Measurements from ENCODE around the gene MAFB. TPM values are rescaled to one million over a fixed set of nuclear protein-coding genes. Genes with fewer than 3 reads are reported as not detected.
A peak's percentile ranks its signal among the peaks of the same experiment; 100 is the strongest.

Gene MAFB
- polyA plus RNA-seq, 3 donors, result 113 to 161 (median 134) TPM

- H3K36me3 Mint-ChIP-seq, result peaks cover 0 to 5% of the 10 kb centered on the region in 2 donors
- peak overlapping the region in 1 of 3 experiments; percentile 43 for H3K4me3 ChIP-seq (replicated peaks in 1 of 3; ENCODE audit: low read depth in 2 of 3, low read length in 3 of 3)
- H2AFZ ChIP-seq (ENCODE audit: insufficient read depth, low read depth, low read length, poor library complexity, severe bottlenecking), result no peak overlapping the region
- peaks cover 38 to 46% (median 43%) of the 10 kb centered on the region in 3 donors for H3K27me3 Mint-ChIP-seq (ENCODE audit: low read depth in 3 of 3)
- peak overlapping the region in 1 of 2 donors; percentile 72 for H3K4me3 Mint-ChIP-seq
- H3K4me2 ChIP-seq (replicated peaks; ENCODE audit: extremely low read depth, low read length, poor library complexity, severe bottlenecking), result peak overlapping the region; percentile 46
- peaks cover 0 to 3% (median 0%) of the 10 kb centered on the region in 7 donors for H3K9me3 Mint-ChIP-seq
- no peaks in the 10 kb centered on the region for H3K36me3 ChIP-seq (replicated peaks in 1 of 2; ENCODE audit: control insufficient read depth in 1 of 2, insufficient read depth in 2 of 2, low read length in 2 of 2)
- no peaks in the 10 kb centered on the region for H3K9me3 ChIP-seq (replicated peaks in 1 of 2; ENCODE audit: control insufficient read depth in 1 of 2, insufficient read depth in 1 of 2, low read length in 2 of 2)
- peak in 1 of 3 donors; percentile 31 for DNase-seq
- H3K27ac Mint-ChIP-seq, result peak overlapping the region in 3 of 7 donors; percentile 61 to 75 (median 68)
- H3K9ac ChIP-seq (ENCODE audit: insufficient read depth, low read length, poor library complexity, severe bottlenecking), result no peak overlapping the region
- H3K79me2 ChIP-seq (ENCODE audit: insufficient read depth, low read length), result no peaks in the 10 kb centered on the region
- peaks cover 10 to 25% of the 10 kb centered on the region in 2 donors for H3K27me3 ChIP-seq (ENCODE audit: control insufficient read depth in 2 of 2, insufficient read depth in 2 of 2, low read length in 2 of 2)
- peaks cover 30% of the 10 kb centered on the region for H3K4me1 Mint-ChIP-seq
- H3K27ac ChIP-seq (ENCODE audit: low read depth in 1 of 2, low read length in 2 of 2), result no peak overlapping the region
- H4K20me1 ChIP-seq (ENCODE audit: insufficient read depth, low read length), result no peaks in the 10 kb centered on the region
- WGBS (ENCODE audit: insufficient coverage), result 65% methylated on average over 4 of the region's 5 CpGs
- intact Hi-C loops (cut with micrococcal nuclease), result no loop called here
- H3K4me1 ChIP-seq (ENCODE audit: control insufficient read depth in 1 of 2, insufficient read depth in 2 of 2, low read length in 2 of 2), result peaks cover 23 to 27% of the 10 kb centered on the region in 2 donors
- TF ChIP-seq CTCF (IDR thresholded peaks at IDR 0.05), result no peak
Measured at GRCh38 chr20:40675599-40676221, 13.3 kb downstream of the MAFB start.

GRCh38 chr20:40673442-40673841 lies 15.6 kb downstream of the MAFB start:
- H3K36me3 Mint-ChIP-seq, result peaks cover 0 to 5% of the 10 kb centered on the region in 2 donors
- Histone ChIP-seq H3K36me3 (replicated peaks in 1 of 2; ENCODE audit: control insufficient read depth in 1 of 2, insufficient read depth in 2 of 2, low read length in 2 of 2) (no peaks in the 10 kb centered on the region), H3K9ac (ENCODE audit: insufficient read depth, low read length, poor library complexity, severe bottlenecking) (no peak overlapping the region), H3K9me3 (replicated peaks in 1 of 2; ENCODE audit: control insufficient read depth in 1 of 2, insufficient read depth in 1 of 2, low read length in 2 of 2) (no peaks in the 10 kb centered on the region), H3K4me1 (ENCODE audit: control insufficient read depth in 1 of 2, insufficient read depth in 2 of 2, low read length in 2 of 2) (peaks cover 16 to 19% of the 10 kb centered on the region in 2 donors), H3K27ac (ENCODE audit: low read depth in 1 of 2, low read length in 2 of 2) (no peak overlapping the region), H3K4me2 (replicated peaks; ENCODE audit: extremely low read depth, low read length, poor library complexity, severe bottlenecking) (no peak overlapping the region), H3K4me3 (replicated peaks in 1 of 3; ENCODE audit: low read depth in 2 of 3, low read length in 3 of 3) (no peak overlapping the region), H3K27me3 (ENCODE audit: control insufficient read depth in 2 of 2, insufficient read depth in 2 of 2, low read length in 2 of 2) (peaks cover 10 to 25% of the 10 kb centered on the region in 2 donors), H2AFZ (ENCODE audit: insufficient read depth, low read depth, low read length, poor library complexity, severe bottlenecking) (no peak overlapping the region), H3K79me2 (ENCODE audit: insufficient read depth, low read length) (no peaks in the 10 kb centered on the region), H4K20me1 (ENCODE audit: insufficient read depth, low read length) (no peaks in the 10 kb centered on the region)
- DNase-seq, result no peak
- no peak for TF ChIP-seq CTCF (IDR thresholded peaks at IDR 0.05)
- peak overlapping the region in 1 of 7 donors; percentile 39 for H3K27ac Mint-ChIP-seq
- H3K4me3 Mint-ChIP-seq, result peak overlapping the region in 1 of 2 donors; percentile 47
- H3K27me3 Mint-ChIP-seq (ENCODE audit: low read depth in 3 of 3), result peaks cover 32 to 40% (median 33%) of the 10 kb centered on the region in 3 donors
- intact Hi-C loops (cut with micrococcal nuclease), result no loop called here
- peaks cover 3 to 5% (median 4%) of the 10 kb centered on the region in 7 donors for H3K9me3 Mint-ChIP-seq
- peaks cover 21% of the 10 kb centered on the region for H3K4me1 Mint-ChIP-seq

Data from CD14-positive monocyte (primary cell).